Endothelial cell (in vitro differentiated cells): ENCODE data around the gene ROMO1. TPM values are rescaled to one million over a fixed set of nuclear protein-coding genes. Genes with fewer than 3 reads are reported as not detected.
"Not testable (repeated sequence)": the region's sequence is repeated elsewhere in the genome, so short reads cannot be mapped to it uniquely, and the experiment has no call there.

Source experiments
- DNase-seq: peaks from one replicate; pipeline ENCODE4 v3.0.0; 2021; ENCODE audit warnings: low spot score
- H3K27ac Mint-ChIP-seq: one replicate; pipeline ENCODE4 v1.8.0; 2021; ENCODE audit warnings: mixed read lengths, inconsistent platforms; ENCODE audit not compliant: unreplicated experiment
- H3K27me3 Mint-ChIP-seq: one replicate; pipeline ENCODE4 v1.8.0; 2021; ENCODE audit warnings: mild to moderate bottlenecking, moderate library complexity, mixed read lengths, inconsistent platforms; ENCODE audit not compliant: unreplicated experiment
- H3K36me3 Mint-ChIP-seq: one replicate; pipeline ENCODE4 v1.8.0; 2021; ENCODE audit warnings: mild to moderate bottlenecking, low read depth, mixed read lengths, inconsistent platforms; ENCODE audit not compliant: unreplicated experiment
- H3K4me1 Mint-ChIP-seq: one replicate; pipeline ENCODE4 v1.8.0; 2021; ENCODE audit warnings: mild to moderate bottlenecking, mixed read lengths, inconsistent platforms; ENCODE audit not compliant: unreplicated experiment
- H3K4me3 Mint-ChIP-seq: one replicate; pipeline ENCODE4 v1.8.0; 2021; ENCODE audit warnings: mild to moderate bottlenecking, mixed read lengths, inconsistent platforms; ENCODE audit not compliant: unreplicated experiment
- H3K9me3 Mint-ChIP-seq: one replicate; pipeline ENCODE4 v1.8.0; 2021; ENCODE audit warnings: mixed read lengths, inconsistent platforms; ENCODE audit not compliant: unreplicated experiment
- CTCF ChIP-seq: fragments of 200-600 bp; sonication (generic); IDR thresholded peaks from one replicate; pipeline ENCODE4 v1.5.0; 2021; ENCODE audit warnings: antibody characterized with exemption; ENCODE audit not compliant: unreplicated experiment
- total RNA-seq: library from RNA; stranded (reverse); fragmentation: NEBNext Ultra II Directional; extraction: Animal tissue kit (Norgen Biotek cat#: 25700); gene quantifications from one replicate; pipeline ENCODE4 v1.2.1, GENCODE V29; 2021; ENCODE audit not compliant: unreplicated experiment

ROMO1 gene
- total RNA-seq, 1 donor from 2014 or later: 159 TPM

- no peaks in the 10 kb centered on the region for H3K36me3 Mint-ChIP-seq
- no peaks in the 10 kb centered on the region for H3K27me3 Mint-ChIP-seq
- DNase-seq: no peak
Observed at GRCh38 chr20:35680452-35681183, 18.6 kb upstream of the ROMO1 start.

DNA sequence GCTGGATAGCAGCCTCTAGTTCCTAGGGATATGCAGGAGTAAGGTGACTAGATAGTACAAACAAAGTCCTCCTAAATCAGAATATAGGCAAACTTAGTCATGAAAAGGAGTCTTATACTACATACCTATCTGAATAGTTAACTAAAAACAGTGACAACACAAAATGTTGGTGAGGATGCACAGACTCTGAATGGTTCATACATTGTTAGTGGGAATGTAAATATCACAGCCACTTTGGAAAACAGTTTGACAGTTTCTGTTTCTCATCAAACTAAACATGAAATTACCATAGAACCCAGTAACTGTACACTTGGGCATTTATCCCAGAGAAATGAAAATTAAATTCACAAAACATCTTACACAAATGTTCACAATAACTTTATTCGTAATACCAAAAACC lies 17.2 kb upstream of the ROMO1 start:
- H3K4me3 Mint-ChIP-seq: no peak overlapping the region
- H3K36me3 Mint-ChIP-seq: peaks cover 6% of the 10 kb centered on the region
- H3K27me3 Mint-ChIP-seq: no peaks in the 10 kb centered on the region
- peaks cover 6% of the 10 kb centered on the region for H3K4me1 Mint-ChIP-seq
- TF ChIP-seq CTCF: no peak
- no peaks in the 10 kb centered on the region for H3K9me3 Mint-ChIP-seq
- H3K27ac Mint-ChIP-seq: no peak overlapping the region
- DNase-seq: no peak

More at GRCh38 chr20:35680452-35681183, 18.6 kb upstream of the ROMO1 start:
- Mint-ChIP-seq H3K4me3 (no peak overlapping the region), H3K4me1 (peaks cover 6% of the 10 kb centered on the region), H3K27ac (no peak overlapping the region), H3K9me3 (no peaks in the 10 kb centered on the region)
- TF ChIP-seq CTCF: no peak

GRCh38 chr20:35685368-35685767 lies 13.8 kb upstream of the ROMO1 start:
- peaks cover 29% of the 10 kb centered on the region for H3K36me3 Mint-ChIP-seq
- not testable (repeated sequence) for H3K4me3 Mint-ChIP-seq, DNase-seq, H3K9me3 Mint-ChIP-seq, H3K27me3 Mint-ChIP-seq, H3K27ac Mint-ChIP-seq, H3K4me1 Mint-ChIP-seq

DNA sequence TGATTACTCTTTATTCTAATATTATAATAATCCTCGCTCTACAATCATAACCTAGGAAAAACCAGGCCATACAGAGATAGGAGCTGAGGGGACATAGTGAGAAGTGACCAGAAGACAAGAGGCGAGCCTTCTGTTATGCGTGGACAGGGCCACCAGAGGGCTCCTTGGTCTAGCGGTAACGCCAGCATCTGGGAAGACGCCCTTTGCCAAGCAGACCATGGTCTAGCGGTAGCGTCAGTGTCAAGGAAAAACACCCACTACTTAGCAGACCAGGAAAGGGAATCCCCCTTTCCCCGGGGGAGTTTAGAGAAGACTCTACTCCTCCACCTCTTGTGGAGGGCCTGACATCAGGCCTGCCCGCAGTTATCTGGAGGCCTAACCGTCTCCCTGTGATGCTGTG lies 12.3 kb upstream of the ROMO1 start:
- peak; percentile 16 for TF ChIP-seq CTCF
- not testable (repeated sequence) for H3K9me3 Mint-ChIP-seq, H3K4me1 Mint-ChIP-seq, H3K27ac Mint-ChIP-seq, H3K27me3 Mint-ChIP-seq, DNase-seq, H3K4me3 Mint-ChIP-seq
- peaks cover 33% of the 10 kb centered on the region for H3K36me3 Mint-ChIP-seq

- H3K4me3 Mint-ChIP-seq: no peak overlapping the region
- no peaks in the 10 kb centered on the region for H3K4me1 Mint-ChIP-seq
- TF ChIP-seq CTCF: no peak
- H3K9me3 Mint-ChIP-seq: no peaks in the 10 kb centered on the region
- peaks cover 33% of the 10 kb centered on the region for H3K36me3 Mint-ChIP-seq
- no peak for DNase-seq
- H3K27me3 Mint-ChIP-seq: no peaks in the 10 kb centered on the region
- H3K27ac Mint-ChIP-seq: no peak overlapping the region
Observed at GRCh38 chr20:35690265-35690664, 8.9 kb upstream of the ROMO1 start.
